ENCODE results near the gene GAS6. TPM values are rescaled to one million over a fixed set of nuclear protein-coding genes. Genes with fewer than 3 reads are reported as not detected.

GAS6 gene
- total RNA-seq, 6 donors from 2014 or later: 129 to 299 (median 180) TPM

- DNase-seq (no peak), ATAC-seq (ENCODE audit: low FRiP score in 2 of 2) (peak in 1 of 2 donors; percentile 12)
- no peaks in the 10 kb centered on the region for H3K36me3 ChIP-seq
- no peaks in the 10 kb centered on the region for H3K27me3 ChIP-seq
- H3K27ac ChIP-seq: no peak overlapping the region
- peaks cover 0 to 6% (median 2%) of the 10 kb centered on the region in 4 donors for H3K4me1 ChIP-seq
- 72 to 79% methylated on average over 18 to 35 of the region's 35 CpGs for WGBS, 2 donors
- TF ChIP-seq POLR2AphosphoS5 (IDR thresholded peaks at IDR 0.05) (no peak), POLR2A (IDR thresholded peaks at IDR 0.05) (no peak)
- TF ChIP-seq, protein P1, sequence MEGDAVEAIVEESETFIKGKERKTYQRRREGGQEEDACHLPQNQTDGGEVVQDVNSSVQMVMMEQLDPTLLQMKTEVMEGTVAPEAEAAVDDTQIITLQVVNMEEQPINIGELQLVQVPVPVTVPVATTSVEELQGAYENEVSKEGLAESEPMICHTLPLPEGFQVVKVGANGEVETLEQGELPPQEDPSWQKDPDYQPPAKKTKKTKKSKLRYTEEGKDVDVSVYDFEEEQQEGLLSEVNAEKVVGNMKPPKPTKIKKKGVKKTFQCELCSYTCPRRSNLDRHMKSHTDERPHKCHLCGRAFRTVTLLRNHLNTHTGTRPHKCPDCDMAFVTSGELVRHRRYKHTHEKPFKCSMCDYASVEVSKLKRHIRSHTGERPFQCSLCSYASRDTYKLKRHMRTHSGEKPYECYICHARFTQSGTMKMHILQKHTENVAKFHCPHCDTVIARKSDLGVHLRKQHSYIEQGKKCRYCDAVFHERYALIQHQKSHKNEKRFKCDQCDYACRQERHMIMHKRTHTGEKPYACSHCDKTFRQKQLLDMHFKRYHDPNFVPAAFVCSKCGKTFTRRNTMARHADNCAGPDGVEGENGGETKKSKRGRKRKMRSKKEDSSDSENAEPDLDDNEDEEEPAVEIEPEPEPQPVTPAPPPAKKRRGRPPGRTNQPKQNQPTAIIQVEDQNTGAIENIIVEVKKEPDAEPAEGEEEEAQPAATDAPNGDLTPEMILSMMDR (IDR thresholded peaks at IDR 0.05): no peak
- H3K4me3 ChIP-seq: no peak overlapping the region
- H3K9me3 ChIP-seq: no peaks in the 10 kb centered on the region
Observed at GRCh38 chr13:113776231-113777125, 87.4 kb downstream of the GAS6 start.

DNA sequence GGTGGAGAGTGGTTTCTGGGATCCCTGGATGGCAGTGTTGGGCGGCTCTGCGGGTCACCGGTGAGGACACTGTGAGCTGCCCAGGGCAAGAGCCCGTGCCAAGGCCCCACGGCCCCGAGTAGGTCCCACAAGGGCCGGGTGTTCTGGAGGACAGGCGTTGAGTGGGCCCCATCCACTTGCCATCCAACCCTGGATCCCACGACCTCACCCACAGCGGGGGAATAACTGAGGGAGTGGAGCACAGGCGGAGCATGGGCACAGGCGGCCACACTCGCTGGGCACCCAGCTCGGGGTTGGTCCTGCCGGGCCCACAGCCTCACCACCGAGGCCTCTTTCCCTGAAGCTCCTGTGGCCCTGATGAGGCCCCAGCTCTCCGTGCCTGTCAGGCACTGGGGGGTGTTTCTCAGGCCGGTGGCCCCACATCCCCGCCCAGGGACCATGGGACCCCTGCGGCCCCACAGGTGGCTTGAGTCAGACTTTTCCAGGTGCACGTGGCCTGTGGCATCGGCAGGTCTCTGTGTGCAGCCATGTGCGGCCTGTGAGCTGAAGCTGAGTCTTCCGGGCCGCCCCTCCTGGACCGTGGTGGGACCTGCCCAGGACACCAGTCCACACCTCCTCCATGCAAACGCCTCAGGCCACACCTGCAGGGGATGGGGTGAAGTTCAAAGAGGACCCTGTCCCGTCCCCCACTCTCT is 88.3 kb downstream of the GAS6 start:
- Histone ChIP-seq H3K4me3 (no peak overlapping the region), H3K4me1 (peaks cover 0 to 14% (median 2%) of the 10 kb centered on the region in 4 donors), H3K9me3 (no peaks in the 10 kb centered on the region), H3K36me3 (no peaks in the 10 kb centered on the region), H3K27ac (no peak overlapping the region), H3K27me3 (no peaks in the 10 kb centered on the region)
- TF ChIP-seq POLR2AphosphoS5 (IDR thresholded peaks at IDR 0.05) (no peak), EP300 (IDR thresholded peaks at IDR 0.05) (no peak), POLR2A (IDR thresholded peaks at IDR 0.05) (no peak)
- TF ChIP-seq, protein P1 (IDR thresholded peaks at IDR 0.05): no peak
- DNase-seq (no peak), ATAC-seq (ENCODE audit: low FRiP score in 2 of 2) (peak in 1 of 2 donors; percentile 41)
- WGBS, 2 donors: 92 to 95% methylated on average over 8 to 25 of the region's 28 CpGs

DNA sequence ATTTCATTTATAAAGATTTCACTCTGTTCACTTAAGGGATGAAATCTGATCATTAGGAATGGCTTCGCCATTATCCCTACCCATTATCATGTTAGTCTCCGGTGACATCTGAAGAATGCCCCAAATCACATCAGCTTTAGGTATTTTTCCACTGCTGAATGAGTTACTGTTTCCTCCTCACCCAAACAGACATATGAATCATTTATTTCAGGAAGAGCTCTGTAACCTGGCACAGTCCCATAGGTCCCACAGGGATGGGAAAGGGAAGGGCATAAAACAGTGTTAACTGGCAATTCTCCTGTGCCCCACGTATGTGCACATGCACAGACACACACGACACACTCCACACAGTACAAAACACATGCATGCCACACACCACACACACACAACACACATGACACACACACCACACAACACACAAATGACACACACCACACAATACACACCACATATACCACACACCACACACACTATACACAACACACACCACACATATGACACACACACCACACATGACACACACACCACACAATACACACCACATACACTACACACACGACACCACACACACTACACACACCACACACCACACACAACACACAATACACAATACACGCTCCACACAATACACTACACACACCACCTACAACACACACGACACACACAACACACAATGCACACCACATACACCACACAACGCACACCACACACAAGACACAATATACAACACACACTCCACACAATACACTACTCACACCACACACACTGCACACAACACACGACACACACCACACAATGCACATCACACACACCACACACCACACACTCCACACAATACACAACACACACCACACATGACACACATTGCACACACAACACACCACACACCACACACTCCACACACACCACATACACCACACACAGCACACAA is 89.4 kb downstream of the GAS6 start:
- H3K27ac ChIP-seq: no peak overlapping the region
- no peaks in the 10 kb centered on the region for H3K9me3 ChIP-seq
- DNase-seq (no peak), ATAC-seq (ENCODE audit: low FRiP score in 2 of 2) (no peak)
- WGBS, 2 donors: 75 to 78% methylated on average over 9 of the region's 9 CpGs
- no peaks in the 10 kb centered on the region for H3K36me3 ChIP-seq
- no peak overlapping the region for H3K4me3 ChIP-seq
- peak in 1 of 4 donors; percentile 7 for TF ChIP-seq EP300 (IDR thresholded peaks at IDR 0.05)
- TF ChIP-seq POLR2AphosphoS5 (IDR thresholded peaks at IDR 0.05): peak in 1 of 2 donors; percentile 26
- no peak for TF ChIP-seq POLR2A (IDR thresholded peaks at IDR 0.05)
- no peaks in the 10 kb centered on the region for H3K27me3 ChIP-seq
- peaks cover 0 to 14% (median 2%) of the 10 kb centered on the region in 4 donors for H3K4me1 ChIP-seq

- no peak for ATAC-seq (ENCODE audit: low FRiP score in 2 of 2)
- 38 to 44% methylated on average over 4 of the region's 4 CpGs for WGBS, 2 donors
- TF ChIP-seq EP300 (IDR thresholded peaks at IDR 0.05) (no peak), POLR2A (IDR thresholded peaks at IDR 0.05) (no peak), POLR2AphosphoS5 (IDR thresholded peaks at IDR 0.05) (peak in 1 of 2 donors; percentile 34)
- TF ChIP-seq, protein P1 (IDR thresholded peaks at IDR 0.05): no peak
Observed at GRCh38 chr13:113771709-113772331, 92.1 kb downstream of the GAS6 start.

More at GRCh38 chr13:113771709-113772331, 92.1 kb downstream of the GAS6 start:
- peaks cover 0 to 14% (median 2%) of the 10 kb centered on the region in 4 donors for H3K4me1 ChIP-seq
- H3K9me3 ChIP-seq: no peaks in the 10 kb centered on the region
- H3K36me3 ChIP-seq: no peaks in the 10 kb centered on the region
- peak overlapping the region in 2 of 4 donors; percentile 6 to 71 for H3K27ac ChIP-seq
- no peak for DNase-seq
- H3K4me3 ChIP-seq: no peak overlapping the region
- no peaks in the 10 kb centered on the region for H3K27me3 ChIP-seq

All from upper lobe of left lung (tissue), 6 donors.